IPS-18a (cell line): Measurements from ENCODE around the gene SNX30.

Experiments used
- H3K27ac ChIP-seq: one replicate; pipeline ENCODE4 v1.5.1; 2013; ENCODE audit warnings: low read length
- H3K27me3 ChIP-seq: one replicate; pipeline ENCODE4 v1.6.1; 2013; ENCODE audit warnings: mild to moderate bottlenecking, low read length; ENCODE audit not compliant: control insufficient read depth, insufficient read depth
- H3K36me3 ChIP-seq: one replicate; pipeline ENCODE4 v1.6.1; 2013; ENCODE audit warnings: low read depth, low read length; ENCODE audit not compliant: control insufficient read depth
- H3K4me1 ChIP-seq: one replicate; pipeline ENCODE4 v1.6.1; 2013; ENCODE audit warnings: low read depth, low read length; ENCODE audit not compliant: control insufficient read depth
- H3K4me3 ChIP-seq: one replicate; pipeline ENCODE4 v1.5.1; 2013; ENCODE audit warnings: low read length
- H3K9ac ChIP-seq: one replicate; pipeline ENCODE4 v1.6.1; 2013; ENCODE audit warnings: mild to moderate bottlenecking, low read length, moderate library complexity
- H3K9me3 ChIP-seq: one replicate; pipeline ENCODE4 v1.6.1; 2013; ENCODE audit warnings: low read depth, low read length; ENCODE audit not compliant: control insufficient read depth

The SNX30 gene

DNA sequence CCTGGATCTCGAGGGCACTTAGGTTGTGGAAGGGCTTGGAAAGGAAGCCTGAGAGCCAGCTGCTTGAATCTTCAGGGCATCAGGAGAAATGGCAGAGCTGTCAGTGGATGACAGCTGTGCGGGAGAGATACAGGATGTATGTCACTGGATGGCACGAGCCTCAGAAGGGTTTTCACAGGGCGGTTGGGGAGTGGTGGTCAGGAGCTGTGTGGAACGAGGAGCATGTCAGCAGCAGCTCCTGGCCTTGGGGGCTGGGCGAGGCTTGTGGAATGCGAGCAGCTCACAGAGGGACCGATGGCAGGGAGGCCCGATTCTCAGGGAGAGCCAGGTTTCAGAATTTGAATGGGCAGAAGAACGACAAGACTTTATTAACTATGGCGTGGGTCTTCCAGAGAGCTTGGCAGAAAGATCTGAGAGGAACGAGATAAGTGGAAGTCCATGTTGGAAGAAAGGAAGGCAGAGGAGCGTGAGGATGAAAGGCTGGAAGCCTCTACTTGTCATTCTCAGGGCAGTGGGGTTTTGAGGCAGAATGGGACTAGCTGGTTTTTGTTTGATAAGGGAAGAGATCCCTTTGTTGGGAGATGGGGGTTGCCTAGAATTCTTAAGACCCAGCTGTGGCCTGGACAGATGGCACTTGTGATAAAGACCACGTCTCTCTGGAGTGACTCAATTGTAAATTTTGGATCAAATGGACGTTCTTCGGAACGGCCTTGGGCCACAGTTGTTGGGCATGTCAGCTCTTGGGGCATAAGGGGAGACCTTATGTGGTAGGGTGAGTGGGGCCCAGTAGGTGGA, 60.3 kb downstream of the SNX30 start:
- Histone ChIP-seq H3K9ac (no peak overlapping the region), H3K27me3 (no peaks in the 10 kb centered on the region), H3K4me3 (no peak overlapping the region), H3K4me1 (peaks cover 12% of the 10 kb centered on the region), H3K27ac (no peak overlapping the region), H3K9me3 (no peaks in the 10 kb centered on the region), H3K36me3 (no peaks in the 10 kb centered on the region)

DNA sequence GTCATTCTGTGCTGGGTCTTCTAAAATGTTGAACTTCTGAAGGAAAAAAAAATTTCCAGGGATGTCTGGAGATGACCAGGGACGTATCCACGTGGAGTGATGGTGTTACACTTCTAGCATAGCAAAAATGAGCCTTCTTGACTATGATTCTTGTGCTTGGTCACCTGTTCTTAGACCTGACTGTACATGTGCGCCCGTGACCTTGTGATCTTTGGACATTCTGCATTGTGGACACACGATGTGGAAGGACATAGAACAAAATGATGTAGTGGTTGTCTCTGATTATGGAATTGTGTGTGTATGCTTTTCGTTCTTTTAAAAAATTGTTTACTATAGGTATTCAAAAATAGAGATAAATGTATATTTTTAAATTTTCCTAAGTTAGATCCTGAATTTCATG, 61.0 kb downstream of the SNX30 start:
- peaks cover 9% of the 10 kb centered on the region for H3K4me1 ChIP-seq
- H3K9me3 ChIP-seq: no peaks in the 10 kb centered on the region
- no peaks in the 10 kb centered on the region for H3K27me3 ChIP-seq
- no peak overlapping the region for H3K9ac ChIP-seq
- no peak overlapping the region for H3K27ac ChIP-seq
- no peak overlapping the region for H3K4me3 ChIP-seq
- no peaks in the 10 kb centered on the region for H3K36me3 ChIP-seq

DNA sequence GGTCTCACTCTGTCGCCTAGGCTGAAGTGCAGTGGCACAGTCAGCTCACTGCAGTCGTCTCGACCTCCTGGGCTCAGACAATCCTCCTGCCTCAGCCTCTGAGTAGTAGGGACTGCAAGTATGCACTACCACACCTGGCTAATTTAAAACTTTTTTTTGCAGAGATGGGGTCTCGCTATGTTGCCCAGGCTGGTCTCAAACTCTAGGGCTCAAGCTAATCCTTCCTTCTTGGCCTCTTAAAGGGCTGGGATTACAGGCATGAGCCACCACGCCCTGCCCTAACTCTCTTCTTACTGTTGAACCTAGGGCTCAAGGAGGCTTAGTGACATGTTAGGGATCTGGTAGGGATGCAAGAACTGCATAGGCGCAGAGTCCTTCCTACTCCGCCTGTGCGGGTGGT, 65.3 kb downstream of the SNX30 start:
- H3K9me3 ChIP-seq: no peaks in the 10 kb centered on the region
- no peak overlapping the region for H3K9ac ChIP-seq
- H3K36me3 ChIP-seq: peaks cover 3% of the 10 kb centered on the region
- H3K4me1 ChIP-seq: peaks cover 3% of the 10 kb centered on the region
- no peak overlapping the region for H3K4me3 ChIP-seq
- no peak overlapping the region for H3K27ac ChIP-seq
- no peaks in the 10 kb centered on the region for H3K27me3 ChIP-seq

DNA sequence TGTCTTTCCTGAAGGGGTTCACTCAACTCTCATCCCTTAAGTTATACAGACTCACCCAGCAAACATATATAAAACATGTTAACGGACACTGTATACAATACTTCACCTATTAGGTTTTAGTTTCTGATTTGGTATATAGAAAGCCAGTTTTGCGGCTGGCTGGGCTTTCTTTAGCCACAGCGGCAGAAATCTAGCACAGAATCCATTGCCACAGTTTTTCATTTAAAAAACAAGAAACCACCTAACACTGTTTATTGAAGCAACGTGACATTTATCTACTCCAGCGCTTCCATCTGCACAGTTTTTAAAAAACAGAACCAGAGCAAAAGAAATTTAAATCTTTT, 67.3 kb downstream of the SNX30 start:
- Histone ChIP-seq H3K4me1 (no peaks in the 10 kb centered on the region), H3K27ac (no peak overlapping the region), H3K4me3 (no peak overlapping the region), H3K27me3 (no peaks in the 10 kb centered on the region), H3K9me3 (no peaks in the 10 kb centered on the region), H3K36me3 (peaks cover 3% of the 10 kb centered on the region), H3K9ac (no peak overlapping the region)

DNA sequence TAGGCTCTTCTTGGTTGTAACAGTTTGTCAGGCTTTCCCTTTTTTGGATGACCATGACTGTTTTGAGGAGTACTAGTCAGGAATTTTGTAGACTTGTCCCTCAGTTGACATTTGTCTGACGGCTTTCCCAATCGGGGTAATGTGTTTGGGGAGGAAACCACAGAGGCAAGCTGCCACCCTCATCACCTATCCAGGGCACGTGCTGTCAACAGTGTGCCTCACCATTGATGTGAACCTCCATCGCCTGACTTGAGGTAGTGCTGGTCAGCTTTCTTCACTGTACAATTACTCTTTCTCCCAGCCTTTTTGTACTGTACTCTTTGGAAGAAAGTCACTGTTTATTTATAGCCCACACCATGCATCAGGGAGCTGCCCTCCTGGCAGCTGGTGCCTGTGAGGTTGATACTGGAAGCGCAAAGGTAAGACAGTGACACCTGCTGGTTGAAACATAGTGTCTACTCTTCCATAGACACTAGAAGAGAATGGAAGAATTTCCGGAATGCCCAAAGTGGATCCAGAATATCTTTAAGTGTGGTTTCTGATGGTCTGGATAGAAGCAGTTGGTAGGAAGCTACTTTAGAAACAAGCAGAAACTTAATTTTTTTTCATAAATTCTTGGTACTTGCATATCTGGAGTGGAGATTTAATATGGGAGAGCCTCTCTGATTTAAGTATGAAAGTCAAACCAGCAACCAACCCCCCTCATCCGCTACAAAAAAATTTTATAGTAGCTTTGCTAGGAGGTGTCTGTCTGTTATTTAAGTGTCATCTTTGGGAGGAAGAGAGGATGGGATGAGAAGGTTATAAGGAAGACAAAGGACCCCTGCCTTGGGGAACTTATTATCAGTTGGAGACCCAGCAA, 69.3 kb downstream of the SNX30 start:
- H3K27me3 ChIP-seq: no peaks in the 10 kb centered on the region
- H3K9ac ChIP-seq: no peak overlapping the region
- peaks cover 3% of the 10 kb centered on the region for H3K36me3 ChIP-seq
- no peak overlapping the region for H3K27ac ChIP-seq
- H3K4me3 ChIP-seq: no peak overlapping the region
- H3K4me1 ChIP-seq: no peaks in the 10 kb centered on the region
- H3K9me3 ChIP-seq: no peaks in the 10 kb centered on the region

DNA sequence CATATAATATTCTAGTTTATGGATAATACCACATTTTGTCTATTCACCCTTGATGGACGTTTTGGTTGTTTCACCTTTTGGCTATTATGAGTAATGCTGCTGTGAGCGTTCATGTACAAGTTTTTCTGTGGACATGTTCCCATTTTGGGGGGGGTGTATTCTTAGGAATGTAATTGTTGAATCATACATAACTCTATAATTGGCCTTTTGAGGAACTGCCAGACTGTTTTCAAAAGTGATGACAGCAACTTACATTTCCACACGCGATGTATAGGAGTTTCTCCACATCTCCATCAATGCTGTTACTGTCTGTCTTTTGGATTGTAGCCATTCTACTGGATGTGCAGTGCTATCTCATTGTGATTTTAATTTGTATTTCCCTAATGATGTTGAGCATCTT, 70.3 kb downstream of the SNX30 start:
- Histone ChIP-seq H3K4me3 (no peak overlapping the region), H3K9me3 (no peaks in the 10 kb centered on the region), H3K36me3 (peaks cover 3% of the 10 kb centered on the region), H3K27me3 (no peaks in the 10 kb centered on the region), H3K4me1 (no peaks in the 10 kb centered on the region), H3K9ac (no peak overlapping the region), H3K27ac (no peak overlapping the region)

DNA sequence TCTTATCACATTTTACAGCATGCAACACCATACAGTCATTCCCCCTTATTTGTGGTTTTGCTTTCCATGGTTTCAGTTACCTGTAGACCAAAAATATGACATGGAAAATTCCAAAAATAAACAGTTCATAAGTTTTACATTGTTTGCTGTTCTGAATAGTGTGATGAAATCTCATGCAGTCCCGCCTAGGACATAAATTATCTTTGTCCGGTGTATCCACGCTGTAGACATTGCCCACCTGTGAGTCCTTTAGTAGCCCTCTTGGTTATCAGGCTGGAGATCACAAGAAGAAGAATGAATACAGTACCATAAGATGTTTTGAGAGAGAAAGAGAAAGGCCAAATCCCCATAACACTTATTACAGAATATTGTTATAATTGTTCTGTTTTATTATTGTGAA, 72.1 kb downstream of the SNX30 start:
- Histone ChIP-seq H3K4me1 (no peaks in the 10 kb centered on the region), H3K9ac (no peak overlapping the region), H3K27me3 (no peaks in the 10 kb centered on the region), H3K4me3 (no peak overlapping the region), H3K27ac (no peak overlapping the region), H3K9me3 (no peaks in the 10 kb centered on the region), H3K36me3 (peaks cover 3% of the 10 kb centered on the region)

DNA sequence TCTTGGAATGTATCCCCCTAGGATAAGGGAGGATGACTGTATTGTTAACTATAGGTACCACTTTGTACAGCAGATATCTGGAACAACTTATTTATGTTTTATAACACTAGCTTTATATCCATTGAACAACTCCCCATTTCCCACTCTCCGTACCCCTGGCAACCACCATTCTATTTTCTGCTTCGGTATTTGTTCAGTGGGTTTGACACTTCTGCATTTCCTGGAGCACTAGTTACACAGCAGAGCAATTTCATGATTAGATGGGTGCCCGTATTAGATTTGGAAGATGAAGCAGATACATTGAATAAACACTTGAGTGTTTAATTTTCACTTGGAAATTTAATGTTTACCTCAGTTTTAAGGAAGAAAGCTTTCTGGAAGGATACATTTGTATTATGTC, 72.7 kb downstream of the SNX30 start:
- Histone ChIP-seq H3K4me3 (no peak overlapping the region), H3K27ac (no peak overlapping the region), H3K9me3 (no peaks in the 10 kb centered on the region), H3K9ac (no peak overlapping the region), H3K36me3 (no peaks in the 10 kb centered on the region), H3K4me1 (no peaks in the 10 kb centered on the region), H3K27me3 (no peaks in the 10 kb centered on the region)

DNA sequence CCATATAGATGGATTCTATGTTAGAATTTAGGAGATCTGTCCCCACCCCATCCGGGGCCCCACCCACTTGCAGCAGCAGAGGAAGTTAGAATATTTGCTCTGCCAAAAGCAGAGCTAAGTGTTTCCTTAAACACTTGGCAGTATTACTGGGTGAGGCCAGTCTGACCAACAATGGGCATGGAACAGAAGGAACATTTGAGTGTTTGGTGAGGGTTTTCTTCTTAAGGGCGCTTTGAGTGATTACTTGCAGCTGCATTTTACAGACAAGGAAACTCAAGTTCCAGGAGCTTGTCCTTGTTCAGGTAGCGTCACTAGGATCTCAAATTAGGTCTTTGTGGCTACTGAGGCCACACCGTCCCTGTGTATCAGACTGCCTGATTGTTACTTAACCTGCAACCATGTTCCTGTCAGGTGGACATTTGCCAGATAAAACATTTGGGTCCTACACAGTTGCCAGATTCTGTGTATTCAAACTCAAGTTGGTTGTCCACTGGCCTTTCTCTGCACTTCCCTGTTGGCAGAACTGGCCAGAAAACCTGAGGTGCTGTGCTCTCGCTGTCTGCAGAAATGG, 80.8 kb downstream of the SNX30 start:
- Histone ChIP-seq H3K9ac (no peak overlapping the region), H3K4me1 (no peaks in the 10 kb centered on the region), H3K4me3 (no peak overlapping the region), H3K9me3 (no peaks in the 10 kb centered on the region), H3K27me3 (no peaks in the 10 kb centered on the region), H3K27ac (no peak overlapping the region), H3K36me3 (no peaks in the 10 kb centered on the region)

DNA sequence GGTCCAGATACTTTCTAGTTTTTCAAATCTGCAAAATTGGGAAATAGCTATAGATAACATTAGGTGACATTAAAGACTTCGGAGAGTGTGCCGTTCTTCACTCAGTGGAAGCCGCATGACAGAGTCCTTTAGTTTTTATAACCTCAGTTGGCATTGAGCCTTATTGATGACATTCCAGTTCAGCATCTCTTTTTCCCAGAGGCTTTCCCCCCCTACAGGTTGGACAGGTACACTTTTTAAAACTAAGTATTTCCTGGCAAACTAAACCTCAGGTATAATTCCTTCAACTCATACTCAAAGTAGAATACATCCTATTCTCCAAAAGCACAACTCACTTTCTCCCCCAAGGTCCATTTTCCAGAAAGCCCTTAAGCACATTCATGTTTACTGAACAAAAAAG, 81.4 kb downstream of the SNX30 start:
- no peaks in the 10 kb centered on the region for H3K27me3 ChIP-seq
- no peak overlapping the region for H3K4me3 ChIP-seq
- no peaks in the 10 kb centered on the region for H3K36me3 ChIP-seq
- no peaks in the 10 kb centered on the region for H3K4me1 ChIP-seq
- H3K27ac ChIP-seq: no peak overlapping the region
- H3K9ac ChIP-seq: no peak overlapping the region
- no peaks in the 10 kb centered on the region for H3K9me3 ChIP-seq

DNA sequence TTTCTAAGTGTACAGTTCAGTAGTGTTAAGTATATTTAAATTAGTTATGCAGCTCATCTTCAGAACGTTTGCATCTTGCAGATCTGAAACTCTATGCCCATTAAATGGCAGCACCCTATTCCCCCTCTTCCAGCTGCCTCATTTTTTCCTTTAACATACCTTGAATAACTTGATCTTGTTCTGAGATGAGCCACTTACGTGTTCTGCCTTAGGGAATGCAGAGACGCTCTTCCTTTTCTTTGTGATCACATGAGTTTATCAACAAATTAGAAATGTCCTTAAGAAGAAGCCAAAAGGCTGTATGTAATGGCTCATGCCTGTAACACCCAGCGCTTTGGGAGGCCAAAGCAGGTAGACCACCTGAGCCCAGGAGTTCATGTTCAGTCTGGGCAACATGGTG, 82.5 kb downstream of the SNX30 start:
- Histone ChIP-seq H3K4me1 (no peaks in the 10 kb centered on the region), H3K9me3 (no peaks in the 10 kb centered on the region), H3K9ac (no peak overlapping the region), H3K27ac (no peak overlapping the region), H3K4me3 (no peak overlapping the region), H3K36me3 (no peaks in the 10 kb centered on the region), H3K27me3 (no peaks in the 10 kb centered on the region)
